ENCODE measurements around the gene GAS2L1. TPM values are rescaled to one million over a fixed set of nuclear protein-coding genes. Genes with fewer than 3 reads are reported as not detected.
A peak's percentile ranks its signal among the peaks of the same experiment; 100 is the strongest.

The GAS2L1 gene
- 21.6 and 22.3 TPM in 2 replicates for total RNA-seq
- long read RNA-seq, partial matches to known transcripts, result 0 of 1 reads
- long read RNA-seq, other reads (novel, unspliced or antisense), result 1 of 1 reads

DNA sequence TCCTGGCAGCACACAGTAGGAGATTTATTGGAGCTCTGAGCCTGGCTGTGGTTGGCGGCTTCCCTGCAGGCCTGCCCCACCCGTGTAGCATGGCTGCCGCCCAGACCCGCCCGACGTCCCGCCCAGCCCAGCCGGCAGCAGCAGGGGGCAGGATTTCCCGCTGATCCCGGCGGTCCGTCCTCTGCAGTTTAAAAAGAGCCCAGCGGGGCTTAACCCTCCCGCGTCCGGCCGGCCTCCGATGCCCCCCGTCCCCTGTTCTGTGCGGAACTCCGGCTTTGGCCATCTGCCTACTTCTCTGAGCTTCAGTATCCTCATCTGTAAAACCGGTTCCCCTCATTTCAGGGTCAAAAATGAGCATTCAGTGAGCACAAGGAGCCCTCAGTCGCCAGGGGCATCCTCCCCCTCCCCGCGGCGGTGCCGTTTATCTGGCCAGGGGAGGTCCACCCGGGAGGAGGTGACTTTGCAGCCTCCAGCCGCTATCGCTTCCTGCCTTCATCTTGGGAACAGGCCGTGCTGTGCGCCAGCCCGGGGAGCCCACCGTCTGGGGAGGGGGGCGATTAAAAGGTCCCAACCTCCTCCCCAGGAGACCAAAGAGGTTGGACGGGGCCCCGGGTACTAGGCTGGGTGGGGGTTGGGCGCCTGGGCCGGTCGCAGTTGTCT, at the start of gene GAS2L1:
GAS2L1 (plus strand) TSS at position 476 of the 660 bp plus-strand sequence. CDS start 1,456 bp downstream, outside the sequence.
- H3K4me1 Mint-ChIP-seq (ENCODE audit: unreplicated experiment), result peaks cover 57% of the 10 kb centered on the region
- TF ChIP-seq, protein P1, sequence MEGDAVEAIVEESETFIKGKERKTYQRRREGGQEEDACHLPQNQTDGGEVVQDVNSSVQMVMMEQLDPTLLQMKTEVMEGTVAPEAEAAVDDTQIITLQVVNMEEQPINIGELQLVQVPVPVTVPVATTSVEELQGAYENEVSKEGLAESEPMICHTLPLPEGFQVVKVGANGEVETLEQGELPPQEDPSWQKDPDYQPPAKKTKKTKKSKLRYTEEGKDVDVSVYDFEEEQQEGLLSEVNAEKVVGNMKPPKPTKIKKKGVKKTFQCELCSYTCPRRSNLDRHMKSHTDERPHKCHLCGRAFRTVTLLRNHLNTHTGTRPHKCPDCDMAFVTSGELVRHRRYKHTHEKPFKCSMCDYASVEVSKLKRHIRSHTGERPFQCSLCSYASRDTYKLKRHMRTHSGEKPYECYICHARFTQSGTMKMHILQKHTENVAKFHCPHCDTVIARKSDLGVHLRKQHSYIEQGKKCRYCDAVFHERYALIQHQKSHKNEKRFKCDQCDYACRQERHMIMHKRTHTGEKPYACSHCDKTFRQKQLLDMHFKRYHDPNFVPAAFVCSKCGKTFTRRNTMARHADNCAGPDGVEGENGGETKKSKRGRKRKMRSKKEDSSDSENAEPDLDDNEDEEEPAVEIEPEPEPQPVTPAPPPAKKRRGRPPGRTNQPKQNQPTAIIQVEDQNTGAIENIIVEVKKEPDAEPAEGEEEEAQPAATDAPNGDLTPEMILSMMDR (IDR thresholded peaks at IDR 0.05), result peak; percentile 65
- peak within 1 kb of the TSS; percentile 84 for H3K4me3 Mint-ChIP-seq (ENCODE audit: unreplicated experiment)
- H3K27ac Mint-ChIP-seq (ENCODE audit: unreplicated experiment), result peak within 1 kb of the TSS; percentile 85
- H3K36me3 Mint-ChIP-seq (ENCODE audit: unreplicated experiment), result peaks cover 2% of the 10 kb centered on the region
- no peaks in the 10 kb centered on the region for H3K27me3 Mint-ChIP-seq (ENCODE audit: unreplicated experiment)
- DNase-seq (ENCODE audit: extremely low spot score, unreplicated experiment), result peak; percentile 95
- no peaks in the 10 kb centered on the region for H3K9me3 Mint-ChIP-seq (ENCODE audit: unreplicated experiment)

DNA sequence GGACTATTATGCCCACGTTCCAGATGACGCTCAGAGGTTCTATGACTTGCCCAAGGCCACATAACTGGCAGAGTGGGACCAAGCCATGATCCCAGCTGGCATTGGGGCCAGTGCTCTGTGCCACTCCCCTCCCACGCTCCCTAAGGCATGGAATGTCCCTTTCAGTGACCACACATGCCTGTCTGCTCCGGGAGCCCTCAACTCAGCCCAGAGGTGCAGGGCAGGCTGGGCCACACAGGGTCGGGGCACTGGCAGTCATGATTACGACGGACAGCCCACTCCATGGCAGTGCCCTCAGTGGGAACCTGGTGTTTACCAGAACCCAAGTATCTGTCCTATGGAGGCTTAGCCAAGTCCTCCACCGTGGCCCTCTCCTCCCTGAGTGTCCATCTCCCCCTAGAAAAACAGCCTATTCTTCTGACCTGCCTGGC, 48.7 kb upstream of the GAS2L1 start:
- no peak for DNase-seq (ENCODE audit: extremely low spot score, unreplicated experiment)
- Mint-ChIP-seq H3K27ac (ENCODE audit: unreplicated experiment) (no peak overlapping the region), H3K36me3 (ENCODE audit: unreplicated experiment) (no peaks in the 10 kb centered on the region), H3K4me1 (ENCODE audit: unreplicated experiment) (no peaks in the 10 kb centered on the region), H3K4me3 (ENCODE audit: unreplicated experiment) (no peak overlapping the region), H3K27me3 (ENCODE audit: unreplicated experiment) (no peaks in the 10 kb centered on the region), H3K9me3 (ENCODE audit: unreplicated experiment) (no peaks in the 10 kb centered on the region)
- TF ChIP-seq, protein P1 (IDR thresholded peaks at IDR 0.05), result no peak

DNA sequence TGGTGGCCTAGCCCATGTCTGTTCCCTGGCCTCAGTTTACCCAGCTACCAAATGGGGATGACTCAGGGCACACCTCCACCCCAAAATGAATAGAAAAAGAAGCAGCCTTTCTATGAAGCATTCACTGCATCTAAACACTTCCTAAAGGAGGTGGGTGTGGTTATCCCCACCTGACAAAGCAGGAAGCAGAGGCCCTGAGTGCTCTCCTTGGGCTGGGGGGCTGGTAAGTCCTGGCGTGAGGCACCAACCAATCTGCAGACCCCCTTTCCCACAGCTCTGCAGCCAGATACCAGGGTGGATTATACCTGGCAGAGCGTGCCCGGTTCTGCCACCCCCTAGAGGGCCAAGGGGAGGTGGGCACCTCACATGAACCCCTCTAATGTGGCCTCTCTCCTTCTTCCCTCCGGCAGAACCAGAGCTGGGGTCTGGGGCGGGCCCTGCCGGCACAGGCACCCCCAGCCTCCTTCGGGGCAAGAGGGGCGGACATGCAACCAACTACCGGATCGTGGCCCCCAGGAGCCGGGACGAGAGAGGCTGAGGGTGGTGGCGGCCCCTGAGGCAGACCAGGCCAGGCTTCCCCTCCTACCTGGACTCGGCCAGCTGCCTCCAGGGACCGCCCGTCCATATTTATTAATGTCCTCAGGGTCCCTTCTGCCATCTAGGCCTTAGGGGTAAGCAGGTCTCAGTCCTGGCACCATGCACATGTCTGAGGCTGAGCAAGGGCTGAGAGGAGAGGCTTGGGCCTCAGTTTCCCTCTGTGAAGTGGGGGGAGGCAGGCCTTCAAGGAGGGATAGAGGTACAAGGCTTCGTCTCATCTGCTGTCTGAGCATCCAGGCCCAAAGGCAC, 47.8 kb upstream of the GAS2L1 start:
- no peak overlapping the region for H3K27ac Mint-ChIP-seq (ENCODE audit: unreplicated experiment)
- TF ChIP-seq, protein P1 (IDR thresholded peaks at IDR 0.05), result no peak
- no peaks in the 10 kb centered on the region for H3K4me1 Mint-ChIP-seq (ENCODE audit: unreplicated experiment)
- H3K9me3 Mint-ChIP-seq (ENCODE audit: unreplicated experiment), result no peaks in the 10 kb centered on the region
- no peaks in the 10 kb centered on the region for H3K27me3 Mint-ChIP-seq (ENCODE audit: unreplicated experiment)
- no peak overlapping the region for H3K4me3 Mint-ChIP-seq (ENCODE audit: unreplicated experiment)
- H3K36me3 Mint-ChIP-seq (ENCODE audit: unreplicated experiment), result no peaks in the 10 kb centered on the region
- DNase-seq (ENCODE audit: extremely low spot score, unreplicated experiment), result peak; percentile 80

DNA sequence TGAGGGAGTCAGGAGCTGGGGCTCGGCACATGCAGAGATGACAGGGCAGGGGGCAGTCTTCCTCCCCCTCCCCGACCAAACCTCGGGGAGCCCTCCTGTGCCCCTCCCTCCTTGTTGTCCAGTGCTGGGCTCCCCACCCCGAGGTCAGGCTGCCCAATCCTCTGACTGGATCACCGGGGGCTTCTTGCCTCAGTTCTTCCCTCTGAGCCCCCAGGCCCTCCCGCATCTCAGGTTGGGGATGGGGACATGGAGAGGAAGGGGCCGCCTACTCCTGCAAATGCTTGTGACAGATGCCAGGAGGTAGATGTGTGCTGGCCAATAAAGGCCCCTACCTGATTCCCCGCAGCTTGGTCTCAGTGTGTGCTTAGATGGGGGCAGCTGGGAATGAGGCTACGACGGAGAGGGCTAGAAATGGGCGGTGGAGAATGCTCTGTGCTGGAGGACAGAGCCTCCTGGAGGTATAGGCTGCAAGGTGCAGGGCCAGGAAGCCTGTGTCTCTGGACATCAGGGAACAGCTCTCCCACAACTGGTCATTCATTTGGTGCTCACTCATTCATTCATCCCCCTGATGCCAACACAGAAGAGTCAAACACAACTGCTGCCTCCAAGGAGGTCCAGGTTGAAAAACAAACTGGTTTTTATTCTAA, 47.1 kb upstream of the GAS2L1 start:
- Mint-ChIP-seq H3K27me3 (ENCODE audit: unreplicated experiment) (no peaks in the 10 kb centered on the region), H3K36me3 (ENCODE audit: unreplicated experiment) (no peaks in the 10 kb centered on the region), H3K27ac (ENCODE audit: unreplicated experiment) (no peak overlapping the region), H3K4me1 (ENCODE audit: unreplicated experiment) (no peaks in the 10 kb centered on the region), H3K4me3 (ENCODE audit: unreplicated experiment) (no peak overlapping the region), H3K9me3 (ENCODE audit: unreplicated experiment) (no peaks in the 10 kb centered on the region)
- TF ChIP-seq, protein P1 (IDR thresholded peaks at IDR 0.05), result peak; percentile 7
- peak; percentile 54 for DNase-seq (ENCODE audit: extremely low spot score, unreplicated experiment)
